ENCODE measurements around the gene SLC35A2.

The SLC35A2 gene

GRCh38 chrX:48927736-48928382 is 16.4 kb upstream of the SLC35A2 start:
- DNase-seq (ENCODE audit: low spot score): no peak

- no peak for DNase-seq (ENCODE audit: low spot score)
Observed at GRCh38 chrX:48927123-48927522, 15.7 kb upstream of the SLC35A2 start.

- DNase-seq (ENCODE audit: low spot score): no peak
Observed at GRCh38 chrX:48924270-48924669, 12.8 kb upstream of the SLC35A2 start.

- DNase-seq (ENCODE audit: low spot score): no peak
Observed at GRCh38 chrX:48923771-48924170, 12.3 kb upstream of the SLC35A2 start.

- DNase-seq (ENCODE audit: low spot score): no peak
Observed at GRCh38 chrX:48920718-48921104, 9.3 kb upstream of the SLC35A2 start.

GRCh38 chrX:48919947-48920717 is 8.7 kb upstream of the SLC35A2 start:
- DNase-seq (ENCODE audit: low spot score): peak; percentile 83

GRCh38 chrX:48919360-48919841 is 8.0 kb upstream of the SLC35A2 start:
- DNase-seq (ENCODE audit: low spot score): no peak

GRCh38 chrX:48918643-48919340 is 7.3 kb upstream of the SLC35A2 start, which contains the start of gene PIM2:
PIM2 (minus strand) TSS chrX:48919024; CDS start chrX:48918834, 190 bp downstream.
- peak; percentile 94 for DNase-seq (ENCODE audit: low spot score)

GRCh38 chrX:48918301-48918642 is 6.8 kb upstream of the SLC35A2 start:
- DNase-seq (ENCODE audit: low spot score): no peak

- DNase-seq (ENCODE audit: low spot score): peak; percentile 96
Observed at GRCh38 chrX:48917139-48918001, 5.9 kb upstream of the SLC35A2 start.

- DNase-seq (ENCODE audit: low spot score): no peak
Observed at GRCh38 chrX:48914593-48915493, 3.4 kb upstream of the SLC35A2 start.

GRCh38 chrX:48913605-48914366 is 2.3 kb upstream of the SLC35A2 start:
- DNase-seq (ENCODE audit: low spot score): no peak

- no peak for DNase-seq (ENCODE audit: low spot score)
Observed at GRCh38 chrX:48910926-48911411, 477 bp downstream of the SLC35A2 start.

- no peak for DNase-seq (ENCODE audit: low spot score)
Observed at GRCh38 chrX:48909703-48910294, 1.6 kb downstream of the SLC35A2 start.

GRCh38 chrX:48908600-48908999 is 2.8 kb downstream of the SLC35A2 start:
- no peak for DNase-seq (ENCODE audit: low spot score)

GRCh38 chrX:48905090-48905790 is 6.2 kb downstream of the SLC35A2 start:
- DNase-seq (ENCODE audit: low spot score): no peak

GRCh38 chrX:48904626-48905025 is 6.8 kb downstream of the SLC35A2 start:
- DNase-seq (ENCODE audit: low spot score): no peak

- no peak for DNase-seq (ENCODE audit: low spot score)
Observed at GRCh38 chrX:48904180-48904579, 7.3 kb downstream of the SLC35A2 start.

- no peak for DNase-seq (ENCODE audit: low spot score)
Observed at GRCh38 chrX:48903290-48903689, 8.2 kb downstream of the SLC35A2 start.

Measured in hematopoietic multipotent progenitor cell treated with erythropoietin and hydrocortisone succinate and interleukin-3 and kit ligand, for 17 days (in vitro differentiated cells).